Measurements from ENCODE around the gene KCNMA1.

KCNMA1 gene

DNA sequence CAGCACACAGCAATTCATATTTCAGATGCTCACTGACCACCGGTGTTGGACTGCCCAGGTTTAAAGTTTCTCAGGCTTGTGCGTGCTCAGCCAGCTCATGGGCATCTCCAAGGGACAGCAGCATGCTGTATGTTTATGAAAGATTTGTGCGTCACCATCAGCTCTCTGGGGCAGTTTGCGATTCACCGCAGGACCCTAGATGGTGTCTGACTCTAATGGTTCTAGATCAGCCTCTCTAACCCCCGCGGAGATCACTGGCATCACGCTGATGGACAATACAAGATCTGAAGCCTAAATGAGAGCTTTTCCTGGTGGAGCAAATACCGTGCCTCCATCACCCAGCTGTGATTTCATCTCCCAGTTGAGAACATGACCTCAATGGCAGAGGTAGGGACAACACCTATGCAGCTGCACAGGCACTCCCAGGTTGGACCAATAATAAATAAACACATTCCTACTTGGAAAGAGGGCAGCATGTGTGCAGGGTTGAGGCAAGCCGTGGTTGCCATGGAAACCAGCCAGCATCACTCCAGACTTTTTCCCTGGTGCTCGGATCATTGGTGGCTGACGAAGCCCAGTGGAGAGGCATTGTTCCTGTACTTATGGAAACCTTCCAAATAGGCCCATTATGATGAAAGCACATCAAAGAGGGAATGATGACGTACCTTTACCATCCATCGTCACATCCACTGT is 253.6 kb downstream of the KCNMA1 start:
- DNase-seq = no peak

DNA sequence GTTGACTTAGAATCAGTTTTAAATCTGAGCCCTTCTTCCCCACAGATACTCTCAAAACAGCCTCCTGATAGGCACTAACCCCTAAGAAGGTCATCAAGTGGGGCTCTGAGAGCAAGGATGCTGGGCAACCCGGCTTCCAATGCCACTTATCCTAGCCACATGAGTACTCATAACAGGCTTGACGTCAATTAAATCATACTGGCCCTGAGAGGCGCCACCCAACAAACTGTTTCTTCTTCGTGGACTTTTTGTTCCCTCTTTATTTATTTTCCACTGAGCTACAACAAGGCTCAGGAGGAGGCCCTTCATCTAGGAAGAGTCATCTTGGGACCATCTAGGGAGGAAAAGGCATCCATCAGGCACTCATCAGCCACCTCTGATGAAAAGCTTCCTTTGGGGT is 255.9 kb downstream of the KCNMA1 start:
- DNase-seq = no peak

DNA sequence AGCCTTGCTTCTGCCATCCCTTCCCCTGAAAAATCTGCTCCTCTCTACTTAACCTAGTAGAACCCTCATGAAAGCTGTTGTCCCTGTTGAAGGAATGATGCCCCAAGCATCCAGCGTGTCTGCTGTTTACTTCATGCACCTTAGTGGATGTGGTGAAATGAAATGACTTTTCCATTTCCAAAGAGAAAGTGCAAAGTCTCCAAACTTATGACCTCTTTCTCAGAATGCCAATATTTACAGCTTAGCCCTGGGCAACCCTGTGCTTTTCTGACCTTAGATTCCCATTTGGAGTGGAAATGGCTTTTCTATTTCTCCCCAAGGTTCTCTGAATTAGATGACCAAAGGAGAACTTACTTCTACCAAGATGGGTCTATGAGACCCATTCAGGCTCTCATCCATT is 256.9 kb downstream of the KCNMA1 start:
- no peak for DNase-seq

DNA sequence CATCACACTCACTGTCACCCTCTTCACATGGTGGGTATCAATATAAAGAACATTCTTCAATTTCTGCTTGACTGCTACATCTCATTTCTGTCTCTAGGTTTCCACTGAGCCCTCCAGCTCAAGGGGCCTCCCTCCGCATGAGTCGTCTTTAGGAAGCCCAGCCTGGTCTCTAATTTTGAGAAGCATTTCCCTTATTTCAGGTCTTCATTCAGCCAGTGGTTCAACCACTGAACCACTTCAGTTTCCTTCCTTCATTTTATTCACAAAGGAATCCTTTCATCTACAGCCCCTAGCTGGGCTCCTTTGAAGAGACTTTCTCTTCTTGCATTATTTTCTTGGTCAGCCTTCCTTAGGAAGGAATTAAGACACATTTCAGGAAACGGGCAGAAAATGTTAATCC is 257.4 kb downstream of the KCNMA1 start:
- DNase-seq = no peak

DNA sequence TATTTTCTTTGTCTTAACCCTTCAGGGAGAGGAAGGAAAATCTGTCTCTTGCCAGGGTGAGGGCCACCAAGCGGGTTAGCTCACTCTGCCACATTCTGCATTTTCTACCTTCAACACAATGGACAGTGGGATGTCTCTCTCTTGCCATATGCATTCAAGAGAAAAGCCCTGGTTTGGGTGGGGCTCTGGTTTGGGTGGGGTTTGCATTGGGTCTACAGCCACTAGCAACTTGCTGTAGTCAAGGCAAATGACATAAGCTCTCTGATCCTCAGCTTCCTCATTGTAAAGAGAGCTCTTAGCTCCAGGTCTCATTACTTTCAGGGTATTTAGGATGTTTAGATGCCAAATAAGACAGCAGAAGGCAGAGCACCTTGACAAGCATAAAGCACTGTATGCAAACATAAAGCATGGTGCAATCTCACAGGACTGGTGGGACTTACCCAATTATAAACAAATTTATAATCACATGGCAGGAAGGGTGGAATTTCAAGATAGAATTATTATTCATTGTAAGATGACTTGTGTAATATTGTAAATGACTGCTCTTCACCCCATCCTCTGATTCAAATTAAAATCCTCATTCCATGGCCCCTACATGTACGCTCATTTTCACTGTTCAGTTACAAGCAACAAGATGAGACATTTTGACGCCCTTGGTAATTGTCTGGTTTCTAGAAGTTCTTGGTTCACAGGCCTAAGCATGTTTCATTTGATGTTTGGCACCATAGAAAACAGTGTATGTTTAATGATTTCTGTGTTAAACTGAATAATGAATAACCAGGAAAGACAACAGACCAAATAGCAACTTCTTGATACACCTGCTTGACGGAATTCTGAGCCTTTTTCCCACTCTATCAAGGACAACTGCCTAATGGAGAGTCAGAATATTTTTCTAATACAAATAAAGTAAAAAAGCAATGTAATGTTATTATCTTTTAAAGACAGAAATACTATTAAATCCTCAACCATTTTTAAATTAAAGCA is 258.9 kb downstream of the KCNMA1 start:
- no peak for DNase-seq

DNA sequence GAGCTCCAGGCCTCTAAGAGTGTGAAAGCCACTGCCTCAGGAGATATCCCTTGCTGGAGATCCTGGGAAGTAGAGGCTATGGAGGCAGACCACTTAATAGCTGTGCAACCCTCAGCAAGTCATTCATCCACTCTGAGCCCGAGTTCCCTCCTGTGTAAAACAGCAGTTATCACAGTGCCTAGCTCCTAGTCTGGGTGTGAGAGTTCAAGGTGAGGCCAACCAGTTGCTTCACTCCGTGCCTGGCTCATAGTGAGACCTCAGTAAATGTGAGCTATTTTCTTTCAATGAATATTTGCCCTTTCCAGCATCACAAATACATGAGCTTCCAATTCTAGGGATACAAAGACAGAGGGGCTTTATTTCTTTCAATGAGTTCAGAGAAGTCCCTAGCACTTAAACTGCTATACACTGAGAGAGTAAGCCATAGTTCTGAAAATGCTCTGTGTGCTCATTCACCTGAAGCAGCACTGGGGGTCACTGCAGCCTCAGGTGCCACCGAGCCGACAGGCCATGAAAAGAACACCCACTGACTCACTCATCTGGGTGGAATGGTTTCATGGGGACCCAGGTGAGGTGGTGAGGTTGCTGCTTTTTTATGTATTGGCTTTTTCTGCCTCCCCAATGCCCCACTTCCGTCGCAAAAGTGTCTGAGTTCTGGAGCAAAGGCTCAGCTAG is 259.8 kb downstream of the KCNMA1 start:
- DNase-seq = no peak

DNA sequence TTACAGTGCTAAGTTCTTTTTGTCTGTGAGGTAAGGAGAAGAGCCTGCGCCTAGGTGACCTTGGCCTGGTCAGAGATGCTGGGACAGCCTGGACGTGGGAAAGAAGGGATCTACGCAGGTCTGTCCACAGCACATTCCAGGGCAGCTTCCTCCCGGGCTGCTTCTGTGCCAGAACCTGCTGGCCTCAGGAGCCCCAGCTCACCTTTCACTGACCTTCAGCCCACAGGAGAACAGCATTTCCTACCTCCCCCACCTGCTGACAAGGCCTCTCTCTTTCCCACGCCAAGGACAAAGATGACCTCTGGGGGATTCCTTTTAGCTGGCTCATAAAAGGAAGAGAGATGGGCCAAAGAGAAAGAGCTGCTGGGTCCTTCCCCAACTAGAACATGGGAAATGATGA is 260.6 kb downstream of the KCNMA1 start:
- DNase-seq = no peak

DNA sequence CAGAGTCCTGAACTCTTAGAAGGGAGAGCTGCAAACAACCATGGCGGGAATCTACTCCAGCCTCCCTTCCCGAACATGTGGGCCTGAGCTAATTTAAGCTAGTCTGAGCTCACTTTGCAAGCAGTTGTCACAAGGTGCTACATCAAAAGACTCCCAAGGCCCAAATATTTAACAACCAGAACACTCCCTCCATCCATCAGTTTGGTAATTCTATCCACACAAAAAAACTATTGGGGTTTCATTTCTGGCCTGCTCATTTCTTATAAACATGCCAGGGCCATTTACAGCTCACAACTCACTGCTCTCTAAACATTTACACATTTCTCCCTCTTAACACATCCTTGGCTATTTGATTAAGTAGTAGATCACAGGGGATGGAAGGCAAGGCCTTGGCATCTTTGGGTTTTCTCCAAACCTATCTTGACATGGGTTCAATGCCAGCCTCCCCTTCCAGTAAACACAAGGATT is 263.4 kb downstream of the KCNMA1 start:
- DNase-seq = no peak

DNA sequence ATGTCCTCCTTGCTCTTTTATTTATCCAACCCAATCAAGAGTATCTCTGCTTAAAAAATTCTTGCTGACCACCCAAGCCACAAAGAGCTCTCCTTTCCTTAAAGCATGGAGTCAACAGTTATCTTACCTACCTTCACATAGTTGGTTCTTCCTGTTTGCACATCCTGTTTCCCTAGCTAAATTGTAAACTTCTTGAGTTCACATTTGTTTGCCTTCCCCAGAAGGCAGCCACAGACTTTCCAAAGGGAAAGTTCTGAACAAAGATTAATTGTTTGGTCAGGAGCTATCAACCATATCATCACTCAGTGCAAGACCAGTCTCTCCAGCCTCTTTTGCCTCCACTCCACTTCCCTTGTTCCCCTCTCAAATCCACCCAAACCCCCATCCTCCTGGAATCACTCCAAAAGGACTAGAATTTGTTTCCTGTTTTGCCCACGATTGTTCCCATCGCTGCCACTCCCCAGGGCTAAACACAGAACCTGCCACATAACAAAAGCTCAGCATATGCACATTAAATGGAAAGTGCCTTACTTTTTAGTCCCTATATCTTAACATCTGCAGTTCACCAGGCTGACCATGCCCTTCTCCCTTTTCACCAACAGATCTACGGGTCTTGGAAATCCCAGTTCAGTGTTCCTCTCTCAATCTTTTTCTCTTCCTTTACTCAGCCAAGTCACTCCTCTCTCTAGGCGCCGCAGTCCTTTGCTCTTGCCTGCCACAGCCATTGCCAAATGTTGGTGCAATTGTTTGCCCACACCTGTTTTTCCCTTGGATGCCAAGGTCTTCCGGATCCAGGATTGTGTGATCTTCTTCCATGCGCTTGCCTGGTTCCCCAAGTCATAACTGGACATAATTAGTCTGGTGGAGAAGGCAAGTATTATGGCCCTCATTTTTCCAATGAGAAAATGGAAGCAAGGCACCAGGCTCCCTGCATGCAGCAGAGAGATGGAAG is 265.5 kb downstream of the KCNMA1 start:
- no peak for DNase-seq

DNA sequence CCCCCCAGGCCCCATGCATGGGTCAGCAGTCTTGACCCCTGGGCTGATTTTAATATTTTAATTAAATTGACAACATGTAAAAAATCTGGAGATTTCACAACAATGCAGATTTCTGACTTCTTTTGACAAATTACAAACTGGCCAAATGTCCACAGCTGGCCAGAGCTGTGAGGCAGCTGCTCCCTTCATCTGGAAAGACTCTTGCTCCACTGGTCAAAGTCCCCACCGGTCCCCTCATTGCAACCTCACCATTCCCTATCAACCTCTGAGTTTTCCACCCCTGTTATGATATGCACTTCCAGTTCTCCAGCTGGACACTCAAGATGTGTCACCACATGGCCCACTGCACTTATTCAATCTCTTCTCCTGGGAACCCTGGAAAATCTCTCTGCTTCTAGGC is 266.2 kb downstream of the KCNMA1 start:
- no peak for DNase-seq

DNA sequence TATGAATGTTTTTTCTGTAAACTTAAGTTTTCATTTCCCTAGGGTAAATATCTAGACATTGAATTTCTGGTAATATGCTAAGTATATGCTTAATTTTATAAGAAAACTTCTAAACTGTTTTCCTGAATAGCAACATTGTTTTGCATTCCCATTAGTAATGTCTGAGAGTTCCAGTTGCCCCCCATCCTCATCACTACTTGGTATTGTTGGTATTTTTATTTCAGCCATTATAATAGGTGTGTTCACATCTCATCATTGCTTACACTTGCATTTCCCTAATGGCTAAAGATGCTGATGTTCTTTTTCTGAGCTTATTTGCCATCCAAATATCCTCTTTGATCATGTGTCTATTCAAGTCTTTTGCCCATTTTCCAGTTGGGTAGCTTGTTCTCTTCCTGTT is 269.6 kb downstream of the KCNMA1 start:
- no peak for DNase-seq

DNA sequence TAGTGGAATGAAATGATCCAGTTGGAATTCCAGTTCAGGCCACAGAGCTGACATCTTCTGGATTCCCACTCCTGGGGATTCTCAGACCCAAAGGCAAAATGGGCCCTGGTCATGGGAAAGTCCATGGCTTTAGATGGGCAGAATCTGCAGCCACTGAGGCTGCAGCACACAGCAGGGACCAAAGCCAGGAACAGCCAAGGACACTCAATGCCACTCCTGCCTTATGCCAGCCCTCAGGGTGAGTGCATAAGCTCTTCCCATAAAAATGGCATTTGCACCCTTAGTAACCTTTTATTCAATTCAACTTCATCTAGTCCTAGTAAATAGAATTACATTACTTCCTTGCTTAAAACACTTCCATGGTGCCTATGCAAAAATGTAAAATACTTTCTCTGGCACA is 274.4 kb downstream of the KCNMA1 start:
- no peak for DNase-seq

DNA sequence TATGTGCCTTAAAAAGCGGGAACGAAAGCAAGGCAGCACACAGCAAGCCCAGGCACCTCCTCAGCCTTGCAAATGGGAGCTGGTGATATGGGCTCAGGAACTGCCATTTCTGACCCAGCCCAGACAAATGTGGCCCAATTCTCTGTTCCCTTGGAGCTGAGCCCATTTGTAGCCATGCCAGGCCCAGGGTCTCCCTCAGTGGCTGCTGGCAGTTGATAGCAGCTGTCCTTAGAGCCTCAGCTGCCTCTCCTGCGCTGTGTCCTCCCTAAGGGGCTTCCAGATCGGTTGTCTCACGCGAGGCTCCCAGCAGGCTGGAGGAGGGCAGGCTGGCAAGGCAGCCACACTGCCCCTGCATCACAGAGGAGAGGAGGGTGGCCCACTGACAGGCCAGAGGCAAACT is 275.8 kb downstream of the KCNMA1 start:
- DNase-seq = no peak

DNA sequence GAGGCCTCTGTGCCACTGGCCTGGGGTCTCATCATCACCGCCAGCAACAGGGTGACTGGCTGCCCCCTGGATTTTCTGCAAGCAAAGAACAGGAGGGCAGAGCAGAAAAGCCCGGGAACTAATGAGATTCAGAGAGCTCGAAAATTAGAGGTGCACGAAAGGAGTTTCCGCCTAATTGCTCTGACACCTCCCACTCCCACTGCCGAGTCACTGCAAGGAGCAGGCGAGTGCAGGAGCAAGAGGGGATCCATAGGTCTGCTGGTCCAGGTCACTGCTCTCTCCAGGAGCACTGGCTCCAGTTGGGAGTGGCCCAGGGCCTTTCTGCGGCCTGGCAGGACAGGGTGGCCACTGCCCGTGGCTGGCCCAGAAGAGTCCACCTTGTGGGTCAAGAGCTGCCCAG is 276.2 kb downstream of the KCNMA1 start:
- DNase-seq = no peak

DNA sequence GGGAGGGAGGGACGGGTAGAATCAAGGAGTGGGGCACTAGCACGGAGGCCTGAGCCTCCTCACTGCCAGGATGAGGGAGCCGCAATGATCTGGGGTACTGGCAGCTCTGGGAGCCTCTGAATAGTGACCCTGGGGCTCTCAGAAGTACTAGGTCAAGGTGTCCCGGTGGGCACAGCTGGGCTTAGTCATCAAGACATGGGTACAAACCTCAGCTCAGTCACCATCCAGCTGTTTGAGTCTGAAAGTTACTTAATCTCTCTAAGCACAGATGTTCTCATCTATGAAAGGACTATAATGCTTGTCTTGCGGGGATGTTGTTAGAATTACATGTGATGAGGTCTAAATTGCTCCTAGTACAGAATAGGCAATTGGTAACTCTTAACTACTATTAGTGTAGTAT is 276.8 kb downstream of the KCNMA1 start:
- no peak for DNase-seq

DNA sequence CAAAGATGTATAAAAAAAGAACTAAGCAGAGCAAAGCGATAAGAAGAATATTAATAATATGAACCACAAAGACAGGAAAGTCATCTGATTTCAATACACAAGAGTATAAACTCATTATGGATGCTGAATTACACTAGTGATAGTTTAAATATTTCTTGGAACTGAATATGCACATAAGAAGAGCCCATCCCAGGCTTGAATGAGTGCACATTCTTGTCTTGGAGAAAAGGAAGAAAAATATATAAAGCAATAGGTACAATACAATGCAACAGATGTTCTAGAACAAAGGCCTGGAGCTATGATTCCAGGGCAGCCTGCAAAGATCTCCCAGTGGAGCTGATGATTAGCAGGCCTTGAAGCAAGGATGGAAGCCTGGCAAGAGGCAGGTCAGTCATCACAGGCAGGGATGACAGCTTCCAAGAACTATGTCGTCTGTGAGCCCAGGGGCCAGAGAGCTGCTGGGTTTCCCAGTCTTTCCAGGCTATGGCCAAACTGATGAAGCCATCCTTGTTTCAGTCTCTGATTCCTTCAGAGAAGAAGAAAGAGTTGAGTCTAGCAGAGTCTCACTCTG is 277.6 kb downstream of the KCNMA1 start:
- DNase-seq = no peak

DNA sequence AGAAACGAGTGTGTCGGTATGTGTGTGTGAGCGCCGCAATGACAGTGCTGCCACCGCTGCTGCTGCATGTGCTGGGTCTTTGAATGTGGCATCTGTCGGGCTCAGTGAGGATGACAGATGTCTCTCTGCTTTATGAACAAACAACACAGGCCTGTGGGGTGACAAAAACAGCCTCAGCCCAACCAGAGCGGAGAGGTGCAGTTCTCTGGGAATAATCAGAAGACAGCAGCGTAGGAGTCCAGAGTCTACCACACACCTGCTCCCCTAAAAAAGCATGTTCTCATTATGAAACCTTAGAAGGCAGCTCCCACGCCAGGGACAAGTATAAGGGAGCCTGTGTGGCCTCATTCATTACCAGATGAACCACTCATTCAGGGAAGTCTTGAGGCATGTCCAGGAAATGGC is 278.3 kb downstream of the KCNMA1 start:
- no peak for DNase-seq

DNA sequence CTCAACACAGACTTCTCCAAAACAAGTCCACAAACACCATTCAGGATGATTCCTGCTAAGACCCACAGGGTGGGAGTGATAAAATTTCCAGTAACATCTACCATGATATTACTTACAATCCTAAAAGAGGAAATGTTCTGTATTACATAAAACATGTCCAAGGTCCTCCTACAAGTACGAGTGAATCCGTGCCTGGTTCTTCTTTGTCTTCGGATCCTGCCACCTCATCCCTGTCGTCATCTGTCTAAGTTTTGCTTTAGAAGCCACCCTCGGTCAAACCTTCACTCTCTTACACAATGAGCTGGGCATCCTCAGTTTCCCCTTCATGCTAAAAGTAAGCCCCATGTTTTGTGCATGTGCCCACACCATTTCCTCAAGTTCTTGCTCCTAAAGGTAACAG is 279.0 kb downstream of the KCNMA1 start:
- DNase-seq = no peak

DNA sequence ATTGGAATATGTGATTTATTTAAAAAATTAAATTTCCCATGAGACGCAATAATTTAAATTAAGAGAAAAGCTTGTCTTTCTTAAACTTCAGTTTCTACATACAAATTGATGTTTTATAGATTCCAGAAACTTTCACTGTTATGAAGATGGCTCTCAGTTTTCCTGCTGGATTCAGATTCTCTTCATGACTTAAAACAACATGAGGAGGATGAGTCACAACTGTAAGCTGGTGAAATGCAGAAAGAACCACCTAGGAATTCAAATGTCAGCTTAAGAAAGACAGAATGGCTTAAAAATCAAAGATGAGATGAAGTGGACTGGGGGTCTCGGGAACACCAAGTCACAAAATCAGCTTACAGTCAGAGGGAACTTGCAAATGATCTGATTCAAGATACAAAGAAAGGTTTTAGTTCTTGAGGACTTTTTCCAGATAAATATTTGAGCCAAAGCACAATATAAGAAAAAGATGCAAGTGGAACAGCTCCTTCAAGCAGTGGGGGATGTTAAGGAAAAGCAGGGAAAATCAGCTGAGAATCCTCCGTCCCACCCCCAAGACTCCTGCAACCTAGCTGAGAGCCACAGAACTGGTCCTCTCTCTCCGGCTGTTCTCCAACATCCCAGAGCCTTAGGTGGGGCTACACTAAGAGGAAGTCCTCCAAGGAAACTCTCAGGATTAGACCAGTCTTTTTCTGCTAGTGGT is 279.8 kb downstream of the KCNMA1 start:
- no peak for DNase-seq

DNA sequence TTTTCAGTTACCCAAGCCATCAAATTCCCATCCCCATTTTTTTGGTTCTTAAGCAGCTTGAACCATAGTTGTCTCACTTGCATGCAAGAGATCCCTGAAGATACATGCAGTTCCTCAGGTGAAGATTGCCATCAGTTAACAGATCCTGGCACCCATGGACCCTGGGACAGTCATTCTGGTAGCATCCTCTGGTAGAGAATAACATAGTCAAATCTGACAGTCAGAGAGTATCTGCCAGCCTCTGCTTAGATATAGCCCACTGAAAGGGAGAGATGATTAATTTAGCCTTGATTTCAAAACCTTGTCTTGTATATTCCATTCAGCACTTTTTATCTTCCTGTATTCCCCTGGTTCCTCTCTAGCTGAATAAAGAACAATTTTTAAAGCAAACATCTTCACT is 280.4 kb downstream of the KCNMA1 start:
- DNase-seq = no peak

DNA sequence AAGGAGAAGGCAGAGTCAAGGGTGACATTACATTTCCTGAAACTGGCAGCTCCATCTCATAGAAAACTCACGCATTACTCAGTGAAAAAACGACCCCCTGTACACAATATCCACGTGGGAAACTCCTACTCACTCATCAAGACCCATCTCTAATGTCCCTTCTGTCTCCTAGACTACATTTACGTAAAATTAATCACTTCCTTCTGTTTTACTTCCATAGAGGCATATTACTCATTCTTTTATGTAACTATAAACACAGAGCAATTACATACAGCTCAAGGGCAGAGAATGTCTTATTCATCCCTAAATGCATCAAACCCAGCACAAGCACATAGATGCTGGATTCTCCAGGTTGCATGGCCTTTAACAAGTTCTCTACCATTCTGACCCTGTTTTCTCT is 281.8 kb downstream of the KCNMA1 start:
- DNase-seq = no peak

All from stimulated activated CD4-positive, alpha-beta T cell treated with anti-CD3 and anti-CD28 coated beads, Interleukin-2, amount 100 ng/mL, for 24 hours (primary cell).